T-helper 2 cell treated with Interferon-gamma antibody and Interleukin-4, amounts not matched to agents 100 ng/mL and 5 ng/mL, for 36 hours (primary cell): Measurements from ENCODE around the gene MEMO1. TPM values are rescaled to one million over a fixed set of nuclear protein-coding genes. Genes with fewer than 3 reads are reported as not detected.
"Not testable (repeated sequence)": the region's sequence is repeated elsewhere in the genome, so short reads cannot be mapped to it uniquely, and the experiment has no call there.

Experiments used
- intact Hi-C: fragments of 100-400 bp; cut with micrococcal nuclease; formaldehyde crosslinking; loops from one replicate; pipeline ENCODE4 v1.15.1; 2023
- total RNA-seq: library from RNA; stranded (reverse); gene quantifications from 2 replicates; pipeline ENCODE4 v1.2.3, GENCODE V29; 2022

Gene MEMO1
- 52.2 and 54.2 TPM in 2 replicates for total RNA-seq

- intact Hi-C loops, result loop anchor here (1.0 to 2.0 kb wide), 4 partner anchors 28 to 267 kb away; partner anchors contain the start of genes DPY30, SLC30A6 and SPAST
Observed at GRCh38 chr2:32010670-32011484, at the start of gene MEMO1. MEMO1 (minus strand) TSS chr2:32011008; CDS start chr2:32010247, 761 bp downstream.

- intact Hi-C loops, result loop anchor here (5.0 kb wide), 1 partner anchor 217 kb away; the partner anchor contains the start of gene YIPF4
Observed at GRCh38 chr2:32060266-32060665, 49.5 kb upstream of the MEMO1 start.

- intact Hi-C loops, result no loop called here
Observed at GRCh38 chr2:32058130-32058529, 47.3 kb upstream of the MEMO1 start.

- intact Hi-C loops, result not testable (repeated sequence)
Observed at GRCh38 chr2:32054583-32054982, 43.8 kb upstream of the MEMO1 start.

- intact Hi-C loops, result no loop called here
Observed at GRCh38 chr2:32051836-32052439, 41.1 kb upstream of the MEMO1 start.

- intact Hi-C loops, result no loop called here
Observed at GRCh38 chr2:32043561-32043960, 32.8 kb upstream of the MEMO1 start.

GRCh38 chr2:32039447-32040219 lies 28.8 kb upstream of the MEMO1 start, which contains the start of gene DPY30:
DPY30 (minus strand) TSS chr2:32039805; CDS start chr2:32039456, 349 bp downstream.
- intact Hi-C loops, result loop anchor here (1.0 kb wide), 3 partner anchors 24 to 318 kb away; partner anchors contain the start of genes BIRC6, MEMO1 and SPAST

- intact Hi-C loops, result not testable (repeated sequence)
Observed at GRCh38 chr2:32034198-32034887, 23.5 kb upstream of the MEMO1 start.

GRCh38 chr2:32018789-32019482 lies 8.1 kb upstream of the MEMO1 start:
- intact Hi-C loops, result not testable (repeated sequence)

- intact Hi-C loops, result no loop called here
Observed at GRCh38 chr2:32012872-32013271, 2.1 kb upstream of the MEMO1 start.

- intact Hi-C loops, result loop anchor here (1.0 to 2.0 kb wide), 4 partner anchors 28 to 267 kb away; partner anchors contain the start of genes DPY30, SLC30A6 and SPAST
Observed at GRCh38 chr2:32011485-32011960, 715 bp upstream of the MEMO1 start.

- intact Hi-C loops, result loop anchor here (2.0 kb wide), 1 partner anchor 155 kb away; the partner anchor contains the start of gene SLC30A6
Observed at GRCh38 chr2:32010280-32010669, 533 bp downstream of the MEMO1 start.

- intact Hi-C loops, result loop anchor here (2.0 to 5.0 kb wide), 2 partner anchors 47 to 155 kb away; partner anchors contain the start of gene SLC30A6
Observed at GRCh38 chr2:32009516-32010256, 1.1 kb downstream of the MEMO1 start.

GRCh38 chr2:32008805-32009515 lies 1.8 kb downstream of the MEMO1 start:
- intact Hi-C loops, result loop anchor here (5.0 kb wide), 1 partner anchor 47 kb away; no protein-coding TSS in a partner anchor

GRCh38 chr2:32007121-32007391 lies 3.8 kb downstream of the MEMO1 start:
- intact Hi-C loops, result loop anchor here (5.0 kb wide), 1 partner anchor 45 kb away; no protein-coding TSS in a partner anchor

GRCh38 chr2:32005371-32005976 lies 5.3 kb downstream of the MEMO1 start:
- intact Hi-C loops, result loop anchor here (5.0 kb wide), 1 partner anchor 43 kb away; no protein-coding TSS in a partner anchor

GRCh38 chr2:32003791-32004190 lies 7.0 kb downstream of the MEMO1 start:
- intact Hi-C loops, result no loop called here

GRCh38 chr2:32002406-32002805 lies 8.4 kb downstream of the MEMO1 start:
- intact Hi-C loops, result no loop called here
